Activated naive CD4-positive, alpha-beta T cell treated with anti-CD3 and anti-CD28 coated beads for 36 hours (primary cell): Measurements from ENCODE around the gene RNF167. TPM values are rescaled to one million over a fixed set of nuclear protein-coding genes. Genes with fewer than 3 reads are reported as not detected.
"Not testable (repeated sequence)": the region's sequence is repeated elsewhere in the genome, so short reads cannot be mapped to it uniquely, and the experiment has no call there.

Experiments
- CTCF ChIA-PET: fragments of 350-600 bp; sonication (Branson Sonifier 250); formaldehyde crosslinking; loops from one replicate; lab custom pipeline; 2021; ENCODE audit warnings: antibody characterized with exemption; lab: Charles Lee
- DNase-seq: peaks from one replicate; pipeline ENCODE4 v3.0.0-alpha.2; 2020
- H3K27ac Mint-ChIP-seq: one replicate; pipeline ENCODE4 v1.8.0; 2021; ENCODE audit warnings: mild to moderate bottlenecking, mixed read lengths
- H3K27me3 Mint-ChIP-seq: one replicate; pipeline ENCODE4 v1.8.0; 2021; ENCODE audit warnings: low read depth, mixed read lengths
- H3K36me3 Mint-ChIP-seq: one replicate; pipeline ENCODE4 v1.8.0; 2021; ENCODE audit warnings: low read depth, mixed read lengths
- H3K4me1 Mint-ChIP-seq: one replicate; pipeline ENCODE4 v1.8.0; 2021; ENCODE audit warnings: low read depth, mixed read lengths
- H3K4me3 Mint-ChIP-seq: one replicate; pipeline ENCODE4 v1.8.0; 2021; ENCODE audit warnings: mild to moderate bottlenecking, moderate library complexity, mixed read lengths
- H3K9me3 Mint-ChIP-seq: one replicate; pipeline ENCODE4 v1.8.0; 2021; ENCODE audit warnings: mixed read lengths
- intact Hi-C: fragments of 100-400 bp; cut with micrococcal nuclease; formaldehyde crosslinking; loops from one replicate; pipeline ENCODE4 v1.15.1; 2023
- total RNA-seq, 2 experiments: library from RNA; stranded (reverse); gene quantifications; one replicate each; pipeline ENCODE4 v1.2.3, GENCODE V29; 2021

The RNF167 gene
- total RNA-seq, 2 experiments from 2014 or later, result 133 to 140 TPM

GRCh38 chr17:4898351-4898750 is 41.7 kb upstream of the RNF167 start:
- Mint-ChIP-seq H3K4me1 (peaks cover 28% of the 10 kb centered on the region), H3K4me3 (peak overlapping the region; percentile 57), H3K9me3 (no peaks in the 10 kb centered on the region), H3K27me3 (no peaks in the 10 kb centered on the region), H3K27ac (no peak overlapping the region), H3K36me3 (peaks cover 8% of the 10 kb centered on the region)
- CTCF ChIA-PET, result interaction anchor here (0.8 to 1.1 kb wide), 2 partner anchors 108 to 110 kb away, joined by 3 to 4 read pairs; partner anchors contain the start of gene GLTPD2
- intact Hi-C loops, result loop anchor here (2.0 kb wide), 2 partner anchors 42 to 168 kb away; partner anchors contain the start of genes MED11, RNF167 and SLC25A11
- DNase-seq, result no peak

- CTCF ChIA-PET, result interaction anchor here (0.6 to 1.2 kb wide), 8 partner anchors 10 to 825 kb away, joined by 3 to 7 read pairs (median 4); partner anchors contain the start of genes GLTPD2, RNF167 and SLC25A11
- H3K4me3 Mint-ChIP-seq, result peak overlapping the region; percentile 88
- H3K27ac Mint-ChIP-seq, result no peak overlapping the region
- no peak for DNase-seq
- H3K36me3 Mint-ChIP-seq, result peaks cover 8% of the 10 kb centered on the region
- intact Hi-C loops, result loop anchor here (1.0 to 2.0 kb wide), 3 partner anchors 42 to 189 kb away; partner anchors contain the start of genes ARRB2, MED11, RNF167 and SLC25A11
- no peaks in the 10 kb centered on the region for H3K27me3 Mint-ChIP-seq
- peaks cover 32% of the 10 kb centered on the region for H3K4me1 Mint-ChIP-seq
- H3K9me3 Mint-ChIP-seq, result no peaks in the 10 kb centered on the region
Measured at GRCh38 chr17:4898927-4899326, 41.1 kb upstream of the RNF167 start.

DNA sequence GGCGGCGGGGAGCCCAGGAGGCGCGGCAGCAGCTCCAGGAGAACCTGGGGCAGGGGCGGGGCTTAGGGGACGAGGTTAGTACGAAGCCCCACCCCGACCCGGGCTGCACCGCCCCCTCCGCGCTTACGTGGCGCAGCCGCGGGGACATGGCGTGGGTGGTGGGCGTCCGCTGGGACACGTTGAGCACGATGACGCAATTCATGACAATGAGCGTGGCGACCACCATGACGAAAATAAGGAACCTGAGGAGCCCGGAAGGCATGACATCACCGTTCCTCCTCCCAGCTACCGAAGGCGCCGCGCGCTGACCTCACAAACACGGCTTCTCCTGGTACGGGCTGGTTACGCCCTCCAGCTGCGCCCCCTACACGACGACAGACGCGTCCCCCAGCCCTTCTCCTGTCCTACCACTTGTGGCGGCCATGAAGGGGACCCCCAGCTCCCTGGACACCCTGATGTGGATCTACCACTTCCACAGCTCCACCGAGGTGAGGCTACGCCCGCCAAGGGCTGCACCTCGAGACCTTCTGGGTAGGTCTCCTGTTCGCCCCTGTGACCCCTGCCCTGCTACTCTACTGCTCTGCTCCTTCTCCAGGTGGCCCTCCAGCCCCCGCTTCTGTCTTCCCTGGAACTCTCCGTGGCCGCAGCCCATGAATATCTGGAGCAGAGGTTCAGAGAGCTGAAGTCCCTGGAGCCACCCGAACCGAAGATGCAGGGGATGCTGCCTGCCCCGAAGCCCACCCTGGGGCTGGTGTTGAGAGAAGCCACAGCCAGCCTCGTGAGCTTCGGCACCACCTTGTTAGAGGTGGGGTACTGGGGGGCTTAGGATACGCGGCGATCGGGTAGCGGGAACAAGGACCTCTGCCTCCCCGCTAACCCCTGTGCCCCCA is 40.5 kb upstream of the RNF167 start, which contains the start of gene C17orf107:
C17orf107 (plus strand) TSS at position 196 of the 890 bp plus-strand sequence; CDS start at position 423, 227 bp downstream.
- CTCF ChIA-PET, result interaction anchor here (0.6 to 1.7 kb wide), 14 partner anchors 10 to 826 kb away, joined by 3 to 7 read pairs (median 4); partner anchors contain the start of genes GLTPD2, RNF167 and SLC25A11
- Mint-ChIP-seq H3K4me3 (peak within 1 kb of the TSS; percentile 88), H3K36me3 (peaks cover 8% of the 10 kb centered on the region), H3K9me3 (no peaks in the 10 kb centered on the region), H3K27me3 (no peaks in the 10 kb centered on the region), H3K27ac (peak within 1 kb of the TSS; percentile 70), H3K4me1 (peaks cover 32% of the 10 kb centered on the region)
- DNase-seq, result peak; percentile 95
- intact Hi-C loops, result loop anchor here (1.0 to 5.0 kb wide), 4 partner anchors 41 to 332 kb away; partner anchors contain the start of genes ARRB2, MED11, RNF167 and SLC25A11

GRCh38 chr17:4900231-4901107 is 39.6 kb upstream of the RNF167 start:
- intact Hi-C loops, result loop anchor here (5.0 kb wide), 1 partner anchor 333 kb away; no protein-coding TSS in a partner anchor
- no peak overlapping the region for H3K27ac Mint-ChIP-seq
- peak overlapping the region; percentile 88 for H3K4me3 Mint-ChIP-seq
- H3K27me3 Mint-ChIP-seq, result no peaks in the 10 kb centered on the region
- CTCF ChIA-PET, result interaction anchor here (0.6 to 1.7 kb wide), 7 partner anchors 9 to 480 kb away, joined by 3 to 6 read pairs (median 3); no protein-coding TSS in a partner anchor
- H3K4me1 Mint-ChIP-seq, result peaks cover 32% of the 10 kb centered on the region
- peak; percentile 54 for DNase-seq
- no peaks in the 10 kb centered on the region for H3K9me3 Mint-ChIP-seq
- peaks cover 3% of the 10 kb centered on the region for H3K36me3 Mint-ChIP-seq

DNA sequence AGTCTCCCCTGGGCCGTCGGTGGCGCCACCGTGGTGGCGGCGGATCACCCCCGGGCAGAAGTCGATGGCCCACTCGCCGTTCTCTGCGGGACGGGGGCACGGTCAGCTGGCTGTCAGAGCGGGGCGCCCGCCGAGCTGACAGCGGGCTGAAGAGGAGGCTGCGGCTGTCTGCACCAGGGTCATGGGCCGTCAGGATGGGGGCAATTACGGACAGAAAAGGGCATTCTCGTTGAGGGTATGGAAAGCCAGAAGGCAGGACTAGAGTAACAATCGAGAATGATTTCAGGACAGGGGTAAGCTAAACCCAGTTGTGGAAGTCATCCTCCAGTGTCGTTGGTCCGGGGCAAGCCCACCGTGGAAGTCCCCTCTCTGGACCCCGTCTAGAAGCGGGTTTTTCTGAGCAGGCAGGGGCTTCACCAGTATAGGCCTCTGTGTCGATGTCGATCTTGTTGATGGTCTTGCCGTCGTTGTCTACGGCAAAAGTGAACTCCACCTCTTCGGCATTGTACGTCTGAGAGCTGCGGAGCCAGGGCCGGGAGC is 38.9 kb upstream of the RNF167 start:
- no peaks in the 10 kb centered on the region for H3K27me3 Mint-ChIP-seq
- H3K9me3 Mint-ChIP-seq, result no peaks in the 10 kb centered on the region
- intact Hi-C loops, result loop anchor here (5.0 kb wide), 1 partner anchor 334 kb away; no protein-coding TSS in a partner anchor
- peaks cover 1% of the 10 kb centered on the region for H3K36me3 Mint-ChIP-seq
- CTCF ChIA-PET, result interaction anchor here (1.7 kb wide), 1 partner anchor 11 kb away, joined by 6 read pairs; no protein-coding TSS in a partner anchor
- H3K4me3 Mint-ChIP-seq, result peak overlapping the region; percentile 88
- peaks cover 32% of the 10 kb centered on the region for H3K4me1 Mint-ChIP-seq
- no peak overlapping the region for H3K27ac Mint-ChIP-seq
- no peak for DNase-seq

DNA sequence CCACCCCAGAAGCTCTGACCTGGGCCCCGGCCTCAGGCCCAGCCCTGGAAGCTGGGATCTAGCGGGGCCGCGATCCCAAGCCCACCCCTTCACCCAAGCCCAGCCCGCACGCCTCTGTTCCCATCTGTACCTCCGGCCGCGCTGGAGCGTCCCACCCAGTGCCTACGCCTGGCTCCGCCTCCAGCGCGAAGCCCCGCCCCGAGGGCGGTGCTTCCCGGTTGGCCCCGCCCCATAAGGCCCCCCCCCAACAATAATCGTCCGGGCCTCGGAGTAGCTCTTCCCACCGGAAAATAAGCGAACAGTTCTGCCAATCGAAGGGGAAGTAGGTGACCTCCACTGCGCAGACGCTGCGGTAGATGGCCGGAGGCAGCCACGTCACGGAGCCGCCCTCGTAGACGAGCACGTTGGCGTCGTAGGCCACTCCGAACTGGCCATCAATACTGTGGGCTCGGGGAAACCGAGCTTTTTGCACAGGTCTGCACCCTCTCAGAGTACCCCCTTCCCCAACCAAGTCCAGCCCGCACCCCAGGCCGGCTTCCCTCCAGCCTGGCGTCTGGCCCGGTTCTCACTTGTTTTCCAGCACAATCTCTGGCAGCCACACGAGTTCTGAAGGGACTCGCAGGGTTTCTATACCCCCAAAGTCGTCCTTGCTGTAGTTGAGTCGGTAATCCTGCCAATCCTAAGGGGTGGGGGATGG is 38.3 kb upstream of the RNF167 start:
- H3K4me1 Mint-ChIP-seq, result peaks cover 32% of the 10 kb centered on the region
- CTCF ChIA-PET, result no interaction called here
- no peaks in the 10 kb centered on the region for H3K36me3 Mint-ChIP-seq
- H3K27me3 Mint-ChIP-seq, result no peaks in the 10 kb centered on the region
- no peak overlapping the region for H3K4me3 Mint-ChIP-seq
- no peaks in the 10 kb centered on the region for H3K9me3 Mint-ChIP-seq
- DNase-seq, result no peak
- H3K27ac Mint-ChIP-seq, result no peak overlapping the region
- intact Hi-C loops, result loop anchor here (5.0 kb wide), 1 partner anchor 334 kb away; no protein-coding TSS in a partner anchor

DNA sequence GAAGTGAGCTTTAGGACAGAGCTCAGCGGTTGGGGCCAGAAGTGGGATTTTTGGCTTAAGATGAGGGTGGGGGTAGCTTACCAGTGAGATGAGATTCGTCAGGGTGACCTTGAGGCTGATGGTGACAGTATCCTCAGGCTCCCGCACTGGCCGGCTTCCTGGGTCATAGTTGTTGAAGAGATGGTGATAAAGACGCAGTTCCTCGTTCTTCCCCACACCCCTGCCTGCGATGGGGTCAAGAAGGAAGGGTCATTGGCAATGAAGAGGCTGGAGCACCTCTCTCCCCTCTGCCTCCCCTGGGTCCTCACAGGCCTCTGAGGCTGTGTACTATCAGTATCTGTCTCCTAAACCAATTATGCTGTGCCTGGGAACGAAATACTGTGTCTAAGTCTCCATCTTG is 37.5 kb upstream of the RNF167 start:
- H3K4me3 Mint-ChIP-seq, result peak overlapping the region; percentile 1
- no peaks in the 10 kb centered on the region for H3K27me3 Mint-ChIP-seq
- H3K4me1 Mint-ChIP-seq, result peaks cover 32% of the 10 kb centered on the region
- no peak for DNase-seq
- H3K36me3 Mint-ChIP-seq, result no peaks in the 10 kb centered on the region
- no peaks in the 10 kb centered on the region for H3K9me3 Mint-ChIP-seq
- intact Hi-C loops, result loop anchor here (5.0 kb wide), 1 partner anchor 335 kb away; no protein-coding TSS in a partner anchor
- CTCF ChIA-PET, result interaction anchor here (0.8 to 2.0 kb wide), 5 partner anchors 10 to 88 kb away, joined by 3 to 9 read pairs (median 3); no protein-coding TSS in a partner anchor
- H3K27ac Mint-ChIP-seq, result no peak overlapping the region

- peak; percentile 91 for DNase-seq
- Mint-ChIP-seq H3K27ac (peak within 1 kb of the TSS; percentile 48), H3K9me3 (no peaks in the 10 kb centered on the region)
Measured at GRCh38 chr17:4903051-4903818, 36.8 kb upstream of the RNF167 start, which contains the start of gene CHRNE. Gene CHRNE (minus strand): TSS chr17:4903098. CDS start chr17:4903063, 35 bp downstream.

DNA sequence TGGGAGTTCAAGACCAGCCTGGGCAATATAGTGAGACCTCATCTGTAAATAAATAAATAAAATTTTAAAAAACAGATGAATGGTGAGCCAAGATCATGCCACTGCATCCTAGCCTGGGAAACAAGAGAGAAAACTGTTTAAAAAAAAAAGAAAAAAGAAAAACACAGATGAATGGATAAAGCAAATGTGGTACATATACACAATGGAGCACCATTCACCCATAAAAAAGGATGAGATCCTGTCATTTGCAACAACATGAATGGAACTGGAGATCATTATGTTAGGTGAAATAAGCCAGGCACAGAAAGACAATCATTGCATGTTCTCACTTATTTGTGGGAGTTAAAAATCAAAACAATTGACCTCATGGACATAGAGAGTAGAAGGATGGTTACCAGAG is 33.4 kb upstream of the RNF167 start:
- DNase-seq, CTCF ChIA-PET, H3K36me3 Mint-ChIP-seq, H3K9me3 Mint-ChIP-seq, H3K27me3 Mint-ChIP-seq, H3K27ac Mint-ChIP-seq, intact Hi-C loops, H3K4me3 Mint-ChIP-seq: not testable (repeated sequence)
- H3K4me1 Mint-ChIP-seq, result peaks cover 17% of the 10 kb centered on the region

More at GRCh38 chr17:4903051-4903818, 36.8 kb upstream of the RNF167 start, which contains the start of gene CHRNE:
- no peaks in the 10 kb centered on the region for H3K36me3 Mint-ChIP-seq
- intact Hi-C loops, result loop anchor here (5.0 kb wide), 1 partner anchor 336 kb away; no protein-coding TSS in a partner anchor
- peak within 1 kb of the TSS; percentile 1 for H3K4me3 Mint-ChIP-seq
- peaks cover 32% of the 10 kb centered on the region for H3K4me1 Mint-ChIP-seq
- CTCF ChIA-PET, result interaction anchor here (0.6 to 2.0 kb wide), 9 partner anchors 9 to 167 kb away, joined by 3 to 9 read pairs (median 3); no protein-coding TSS in a partner anchor
- H3K27me3 Mint-ChIP-seq, result no peaks in the 10 kb centered on the region

GRCh38 chr17:4908301-4908700 is 31.8 kb upstream of the RNF167 start:
- intact Hi-C loops, result loop anchor here (2.0 kb wide), 1 partner anchor 32 kb away; the partner anchor contains the start of genes RNF167 and SLC25A11
- Mint-ChIP-seq H3K4me3 (no peak overlapping the region), H3K9me3 (no peaks in the 10 kb centered on the region), H3K4me1 (peaks cover 4% of the 10 kb centered on the region), H3K36me3 (no peaks in the 10 kb centered on the region), H3K27me3 (no peaks in the 10 kb centered on the region), H3K27ac (no peak overlapping the region)
- CTCF ChIA-PET, result interaction anchor here (0.6 to 1.8 kb wide), 8 partner anchors 51 to 262 kb away, joined by 3 to 8 read pairs (median 4); partner anchors contain the start of gene SPAG7
- DNase-seq, result peak; percentile 34
